Chondrocyte (in vitro differentiated cells): ENCODE data around the gene HOXA6. TPM values are rescaled to one million over a fixed set of nuclear protein-coding genes. Genes with fewer than 3 reads are reported as not detected.

Source experiments
- DNase-seq: peaks from one replicate; pipeline ENCODE4 v3.0.0; 2021; ENCODE audit warnings: mixed read lengths, low spot score
- H3K27ac Mint-ChIP-seq: one replicate; pipeline ENCODE4 v1.8.0; 2021; ENCODE audit warnings: mild to moderate bottlenecking, moderate library complexity, mixed read lengths; ENCODE audit not compliant: unreplicated experiment
- H3K27me3 Mint-ChIP-seq: 2 replicates; pipeline ENCODE4 v1.8.0; 2021; ENCODE audit warnings: low read depth, mixed read lengths
- H3K36me3 Mint-ChIP-seq: 2 replicates; pipeline ENCODE4 v1.8.0; 2021; ENCODE audit warnings: low read depth, mixed read lengths
- H3K4me1 Mint-ChIP-seq: 2 replicates; pipeline ENCODE4 v1.8.0; 2021; ENCODE audit warnings: low read depth, mild to moderate bottlenecking, mixed read lengths
- H3K4me3 Mint-ChIP-seq: one replicate; pipeline ENCODE4 v1.8.0; 2021; ENCODE audit warnings: mild to moderate bottlenecking, moderate library complexity, mixed read lengths; ENCODE audit not compliant: unreplicated experiment
- H3K9me3 Mint-ChIP-seq: 2 replicates; pipeline ENCODE4 v1.8.0; 2021; ENCODE audit warnings: low read depth, mixed read lengths
- CTCF ChIP-seq: fragments of 200-600 bp; sonication (generic); IDR thresholded peaks from 2 replicates; pipeline ENCODE4 v1.5.0; 2021; ENCODE audit warnings: antibody characterized with exemption, mild to moderate bottlenecking, moderate library complexity
- total RNA-seq: library from RNA; stranded (reverse); gene quantifications from 3 replicates; pipeline ENCODE4 v1.2.1, GENCODE V29; 2021

HOXA6 gene
- total RNA-seq, 1 donor from 2014 or later: not detected

GRCh38 chr7:27166531-27167505 lies 19.2 kb upstream of the HOXA6 start:
- H3K36me3 Mint-ChIP-seq: peaks cover 4% of the 10 kb centered on the region
- H3K27ac Mint-ChIP-seq: no peak overlapping the region
- peaks cover 76% of the 10 kb centered on the region for H3K27me3 Mint-ChIP-seq
- H3K4me3 Mint-ChIP-seq: no peak overlapping the region
- H3K4me1 Mint-ChIP-seq: peaks cover 9% of the 10 kb centered on the region
- peak; percentile 66 for DNase-seq
- no peak for TF ChIP-seq CTCF
- no peaks in the 10 kb centered on the region for H3K9me3 Mint-ChIP-seq

- H3K36me3 Mint-ChIP-seq: peaks cover 4% of the 10 kb centered on the region
- H3K4me3 Mint-ChIP-seq: no peak overlapping the region
- H3K4me1 Mint-ChIP-seq: peaks cover 10% of the 10 kb centered on the region
- DNase-seq: no peak
- H3K27me3 Mint-ChIP-seq: peaks cover 73% of the 10 kb centered on the region
- TF ChIP-seq CTCF: no peak
- H3K9me3 Mint-ChIP-seq: no peaks in the 10 kb centered on the region
- no peak overlapping the region for H3K27ac Mint-ChIP-seq
Measured at GRCh38 chr7:27165996-27166530, 18.5 kb upstream of the HOXA6 start.

GRCh38 chr7:27165089-27165995 lies 17.8 kb upstream of the HOXA6 start, which contains the start of gene HOXA9:
Gene HOXA9, minus strand, starts transcription at chr7:27165537. Its CDS starts 80 bp downstream, at chr7:27165457.
- Mint-ChIP-seq H3K27me3 (peaks cover 70% of the 10 kb centered on the region), H3K27ac (no peak within 1 kb of the TSS), H3K4me1 (peaks cover 12% of the 10 kb centered on the region), H3K36me3 (peaks cover 4% of the 10 kb centered on the region), H3K9me3 (no peaks in the 10 kb centered on the region), H3K4me3 (no peak within 1 kb of the TSS)
- no peak for TF ChIP-seq CTCF
- DNase-seq: peak; percentile 72

GRCh38 chr7:27164367-27165088 lies 17.0 kb upstream of the HOXA6 start:
- no peak overlapping the region for H3K4me3 Mint-ChIP-seq
- H3K27ac Mint-ChIP-seq: no peak overlapping the region
- H3K27me3 Mint-ChIP-seq: peaks cover 70% of the 10 kb centered on the region
- DNase-seq: peak; percentile 74
- H3K36me3 Mint-ChIP-seq: peaks cover 4% of the 10 kb centered on the region
- no peaks in the 10 kb centered on the region for H3K9me3 Mint-ChIP-seq
- no peak for TF ChIP-seq CTCF
- peaks cover 10% of the 10 kb centered on the region for H3K4me1 Mint-ChIP-seq
